Cardiac muscle cell (in vitro differentiated cells and primary cell): Measurements from ENCODE around the gene TOP2B. TPM values are rescaled to one million over a fixed set of nuclear protein-coding genes. Genes with fewer than 3 reads are reported as not detected.

Source experiments
- DNase-seq, 2 donors: peaks; one replicate each; pipeline versions ENCODE4 v3.0.0 to v3.0.0-alpha.2; 2010 to 2017; ENCODE audit warnings: low read depth in 1 of 2, low spot score in 1 of 2
- H3K27ac ChIP-seq: fragments of 200-600 bp; sonication (generic); 2 replicates; pipeline ENCODE4 v1.5.1; 2016
- H3K27me3 ChIP-seq: fragments of 200-600 bp; sonication (generic); 2 replicates; pipeline ENCODE4 v1.6.0; 2016; ENCODE audit warnings: control low read depth
- H3K36me3 ChIP-seq: fragments of 200-600 bp; sonication (generic); 2 replicates; pipeline ENCODE4 v1.5.1; 2016; ENCODE audit warnings: control low read depth
- H3K4me1 ChIP-seq: fragments of 200-600 bp; sonication (generic); 2 replicates; pipeline ENCODE4 v1.8.1; 2017; ENCODE audit warnings: low read depth, mild to moderate bottlenecking, mixed run types
- H3K4me3 ChIP-seq: fragments of 200-600 bp; sonication (generic); 2 replicates; pipeline ENCODE4 v1.5.1; 2016; ENCODE audit warnings: mild to moderate bottlenecking
- H3K9me3 ChIP-seq: fragments of 200-600 bp; sonication (generic); 2 replicates; pipeline ENCODE4 v1.5.1; 2017; ENCODE audit warnings: low read depth, mild to moderate bottlenecking, control low read depth
- polyA plus RNA-seq: library from polyadenylated mRNA; unstranded; fragments of >200 nt; fragmentation: Nextera tagmentation; extraction: Ambion mirVana; gene quantifications from 2 replicates; pipeline ENCODE4 v1.2.1, GENCODE V29; 2016
- total RNA-seq: library from RNA; depleted of rRNA; stranded (reverse); fragments of >200 nt; gene quantifications from 2 replicates; pipeline ENCODE4 v1.2.3, GENCODE V29; 2016
- TF ChIP-seq, protein P1 (sequence below): IDR thresholded peaks from 2 replicates; pipeline ENCODE4 v1.5.1; 2012; ENCODE audit warnings: low read depth, mild to moderate bottlenecking, low read length

TOP2B gene
- total and polyA plus RNA-seq, 2 experiments from 2014 or later: 108 to 119 TPM

DNA sequence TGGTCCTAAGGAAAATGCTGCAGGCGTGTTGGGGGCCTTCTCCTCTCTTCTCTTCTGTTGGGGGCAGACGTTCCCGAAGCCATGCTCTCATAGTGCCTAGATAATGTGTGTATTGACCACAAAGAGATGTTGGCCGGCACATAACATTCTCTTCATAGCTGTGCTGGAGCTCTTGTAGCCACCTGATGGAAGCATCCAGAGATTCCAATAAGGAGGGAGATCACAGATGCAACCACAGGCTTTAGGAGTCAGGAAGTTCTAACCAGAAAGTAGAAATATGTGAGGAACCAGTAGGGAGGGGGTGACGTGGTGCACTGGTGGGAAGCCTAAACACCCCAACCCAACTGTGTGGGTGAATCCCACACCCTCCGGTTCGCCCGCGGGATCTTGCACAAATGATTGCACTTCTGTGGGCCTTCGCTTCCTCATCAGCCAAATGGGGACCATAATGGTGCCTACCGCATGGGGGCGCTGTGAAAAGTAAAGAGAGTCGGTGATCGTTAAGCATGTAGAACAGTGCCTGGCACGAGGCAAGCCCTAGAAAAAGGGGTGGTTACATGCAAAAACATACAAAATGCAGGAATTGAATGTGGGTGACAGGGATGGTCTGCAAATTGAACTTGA is 87.8 kb downstream of the TOP2B start:
- H3K4me1 ChIP-seq: peaks cover 11% of the 10 kb centered on the region
- no peaks in the 10 kb centered on the region for H3K27me3 ChIP-seq
- H3K4me3 ChIP-seq: no peak overlapping the region

DNA sequence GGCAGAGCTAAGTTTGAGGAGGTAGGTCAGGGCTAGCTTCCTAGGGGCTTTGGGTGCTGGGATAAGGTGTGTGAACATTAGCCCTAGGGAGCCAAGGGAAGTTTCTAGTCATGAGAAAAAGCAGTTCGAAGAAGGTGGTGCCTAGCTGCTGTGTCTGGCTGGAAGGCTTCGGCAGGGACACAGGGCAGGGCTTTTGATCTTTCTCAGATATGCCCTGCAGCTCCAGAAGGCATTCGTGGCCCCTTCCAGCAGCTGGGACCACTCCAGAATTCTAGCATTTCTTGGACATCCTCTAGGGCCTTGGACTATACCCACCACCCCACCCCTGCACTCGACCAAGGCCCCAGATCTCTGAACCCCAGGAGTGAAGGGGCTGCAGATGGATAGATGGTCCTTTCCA is 88.6 kb downstream of the TOP2B start:
- no peak for DNase-seq
- no peaks in the 10 kb centered on the region for H3K9me3 ChIP-seq
- peak overlapping the region; percentile 35 for H3K27ac ChIP-seq
- peaks cover 11% of the 10 kb centered on the region for H3K4me1 ChIP-seq
- no peaks in the 10 kb centered on the region for H3K27me3 ChIP-seq
- TF ChIP-seq, protein P1, sequence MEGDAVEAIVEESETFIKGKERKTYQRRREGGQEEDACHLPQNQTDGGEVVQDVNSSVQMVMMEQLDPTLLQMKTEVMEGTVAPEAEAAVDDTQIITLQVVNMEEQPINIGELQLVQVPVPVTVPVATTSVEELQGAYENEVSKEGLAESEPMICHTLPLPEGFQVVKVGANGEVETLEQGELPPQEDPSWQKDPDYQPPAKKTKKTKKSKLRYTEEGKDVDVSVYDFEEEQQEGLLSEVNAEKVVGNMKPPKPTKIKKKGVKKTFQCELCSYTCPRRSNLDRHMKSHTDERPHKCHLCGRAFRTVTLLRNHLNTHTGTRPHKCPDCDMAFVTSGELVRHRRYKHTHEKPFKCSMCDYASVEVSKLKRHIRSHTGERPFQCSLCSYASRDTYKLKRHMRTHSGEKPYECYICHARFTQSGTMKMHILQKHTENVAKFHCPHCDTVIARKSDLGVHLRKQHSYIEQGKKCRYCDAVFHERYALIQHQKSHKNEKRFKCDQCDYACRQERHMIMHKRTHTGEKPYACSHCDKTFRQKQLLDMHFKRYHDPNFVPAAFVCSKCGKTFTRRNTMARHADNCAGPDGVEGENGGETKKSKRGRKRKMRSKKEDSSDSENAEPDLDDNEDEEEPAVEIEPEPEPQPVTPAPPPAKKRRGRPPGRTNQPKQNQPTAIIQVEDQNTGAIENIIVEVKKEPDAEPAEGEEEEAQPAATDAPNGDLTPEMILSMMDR: no peak
- H3K4me3 ChIP-seq: no peak overlapping the region
- H3K36me3 ChIP-seq: peaks cover 10% of the 10 kb centered on the region

More for the DNA sequence above, 87.8 kb downstream of the TOP2B start:
- TF ChIP-seq, protein P1: no peak
- peaks cover 8% of the 10 kb centered on the region for H3K36me3 ChIP-seq
- no peak overlapping the region for H3K27ac ChIP-seq
- H3K9me3 ChIP-seq: no peaks in the 10 kb centered on the region
- DNase-seq: no peak

DNA sequence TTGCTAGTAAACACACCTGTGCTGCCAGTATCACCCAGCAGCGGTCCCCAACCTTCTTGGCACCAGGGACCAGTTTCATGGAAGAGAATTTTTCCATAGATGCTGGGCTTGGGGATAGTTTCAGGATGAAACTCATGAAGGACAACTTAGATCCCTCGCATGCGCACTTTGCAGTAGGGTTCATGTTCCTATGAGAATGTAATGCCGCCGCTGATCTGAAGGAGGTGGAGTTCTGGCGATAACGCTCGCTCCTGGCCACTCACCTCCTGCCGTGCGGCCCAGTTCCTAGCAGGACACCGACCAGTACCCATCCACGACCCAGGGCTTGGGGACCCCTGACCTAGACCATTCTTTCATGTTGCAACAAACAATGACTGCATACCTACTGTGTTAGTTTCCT is 89.7 kb downstream of the TOP2B start:
- Histone ChIP-seq H3K36me3 (peaks cover 9% of the 10 kb centered on the region), H3K27me3 (no peaks in the 10 kb centered on the region), H3K9me3 (no peaks in the 10 kb centered on the region), H3K27ac (peak overlapping the region; percentile 85), H3K4me1 (peaks cover 11% of the 10 kb centered on the region), H3K4me3 (no peak overlapping the region)
- DNase-seq: no peak
- TF ChIP-seq, protein P1: no peak

DNA sequence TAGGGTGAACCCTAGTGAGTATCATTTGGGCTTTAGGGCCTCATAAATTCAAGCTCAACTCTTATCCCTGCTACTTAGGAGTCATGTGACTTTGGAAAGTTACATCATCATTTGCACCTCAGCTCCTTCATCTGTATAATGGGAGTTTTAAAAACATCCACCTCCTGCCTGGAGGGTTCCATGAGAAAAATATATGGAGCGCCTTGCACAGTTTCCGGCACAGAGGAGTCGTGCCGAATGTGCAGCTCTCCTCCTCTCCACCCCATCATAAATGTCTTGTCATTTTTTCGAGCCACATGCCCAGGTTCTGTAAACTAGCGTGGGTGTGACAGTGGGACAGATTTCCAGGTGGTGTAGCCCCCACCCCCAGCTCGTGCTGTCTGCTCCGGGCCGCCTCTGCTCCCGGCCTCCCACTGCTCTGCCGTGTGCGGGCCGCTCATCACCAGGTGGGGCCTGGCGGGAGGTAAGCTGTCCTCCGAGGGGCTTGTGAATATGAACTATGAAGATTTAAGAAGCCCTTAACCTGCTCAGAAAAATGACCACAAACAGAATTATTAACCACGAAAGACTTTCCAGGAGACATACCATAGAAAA is 90.4 kb downstream of the TOP2B start:
- Histone ChIP-seq H3K27ac (peak overlapping the region; percentile 85), H3K4me1 (peaks cover 14% of the 10 kb centered on the region), H3K27me3 (no peaks in the 10 kb centered on the region), H3K36me3 (peaks cover 9% of the 10 kb centered on the region), H3K9me3 (no peaks in the 10 kb centered on the region), H3K4me3 (no peak overlapping the region)
- no peak for DNase-seq
- TF ChIP-seq, protein P1: no peak

GRCh38 chr3:25573386-25574171 is 91.1 kb downstream of the TOP2B start:
- H3K27me3 ChIP-seq: no peaks in the 10 kb centered on the region
- no peaks in the 10 kb centered on the region for H3K9me3 ChIP-seq
- peak overlapping the region; percentile 85 for H3K27ac ChIP-seq
- peak in 1 of 2 donors; percentile 57 for DNase-seq
- no peak overlapping the region for H3K4me3 ChIP-seq
- TF ChIP-seq, protein P1: no peak
- H3K4me1 ChIP-seq: peaks cover 21% of the 10 kb centered on the region
- H3K36me3 ChIP-seq: peaks cover 9% of the 10 kb centered on the region
